ENCODE results near the gene ERBB4.

The ERBB4 gene

GRCh38 chr2:212299333-212299732 is 239.3 kb downstream of the ERBB4 start:
- Histone ChIP-seq H3K4me3 (ENCODE audit: low read depth in 1 of 2, low read length in 1 of 2) (no peak overlapping the region), H3K9me3 (no peaks in the 10 kb centered on the region), H3K36me3 (no peaks in the 10 kb centered on the region), H3K27me3 (no peaks in the 10 kb centered on the region), H3K4me1 (ENCODE audit: control insufficient read depth in 1 of 2, insufficient read depth in 1 of 2, low read depth in 1 of 2, low read length in 1 of 2) (no peaks in the 10 kb centered on the region), H3K27ac (no peak overlapping the region)
- no peak for TF ChIP-seq CTCF (IDR thresholded peaks at IDR 0.05)

- TF ChIP-seq CTCF (IDR thresholded peaks at IDR 0.05), result no peak
- no peak overlapping the region for H3K27ac ChIP-seq
- H3K27me3 ChIP-seq, result no peaks in the 10 kb centered on the region
- H3K36me3 ChIP-seq, result no peaks in the 10 kb centered on the region
- no peaks in the 10 kb centered on the region for H3K9me3 ChIP-seq
- H3K4me3 ChIP-seq (ENCODE audit: low read depth in 1 of 2, low read length in 1 of 2), result no peak overlapping the region
- no peaks in the 10 kb centered on the region for H3K4me1 ChIP-seq (ENCODE audit: control insufficient read depth in 1 of 2, insufficient read depth in 1 of 2, low read depth in 1 of 2, low read length in 1 of 2)
Measured at GRCh38 chr2:212295571-212295970, 243.0 kb downstream of the ERBB4 start.

GRCh38 chr2:212294816-212295215 is 243.8 kb downstream of the ERBB4 start:
- no peak overlapping the region for H3K4me3 ChIP-seq (ENCODE audit: low read depth in 1 of 2, low read length in 1 of 2)
- no peak overlapping the region for H3K27ac ChIP-seq
- no peaks in the 10 kb centered on the region for H3K36me3 ChIP-seq
- TF ChIP-seq CTCF (IDR thresholded peaks at IDR 0.05), result no peak
- H3K4me1 ChIP-seq (ENCODE audit: control insufficient read depth in 1 of 2, insufficient read depth in 1 of 2, low read depth in 1 of 2, low read length in 1 of 2), result no peaks in the 10 kb centered on the region
- no peaks in the 10 kb centered on the region for H3K9me3 ChIP-seq
- no peaks in the 10 kb centered on the region for H3K27me3 ChIP-seq

- Histone ChIP-seq H3K36me3 (no peaks in the 10 kb centered on the region), H3K27ac (no peak overlapping the region), H3K4me1 (ENCODE audit: control insufficient read depth in 1 of 2, insufficient read depth in 1 of 2, low read depth in 1 of 2, low read length in 1 of 2) (no peaks in the 10 kb centered on the region), H3K4me3 (ENCODE audit: low read depth in 1 of 2, low read length in 1 of 2) (no peak overlapping the region), H3K9me3 (no peaks in the 10 kb centered on the region), H3K27me3 (no peaks in the 10 kb centered on the region)
- TF ChIP-seq CTCF (IDR thresholded peaks at IDR 0.05), result no peak
Measured at GRCh38 chr2:212289301-212289700, 249.3 kb downstream of the ERBB4 start.

- Histone ChIP-seq H3K27me3 (no peaks in the 10 kb centered on the region), H3K4me3 (ENCODE audit: low read depth in 1 of 2, low read length in 1 of 2) (no peak overlapping the region), H3K9me3 (no peaks in the 10 kb centered on the region), H3K27ac (no peak overlapping the region), H3K36me3 (no peaks in the 10 kb centered on the region), H3K4me1 (ENCODE audit: control insufficient read depth in 1 of 2, insufficient read depth in 1 of 2, low read depth in 1 of 2, low read length in 1 of 2) (no peaks in the 10 kb centered on the region)
- no peak for TF ChIP-seq CTCF (IDR thresholded peaks at IDR 0.05)
Measured at GRCh38 chr2:212288308-212288707, 250.3 kb downstream of the ERBB4 start.

- Histone ChIP-seq H3K4me3 (ENCODE audit: low read depth in 1 of 2, low read length in 1 of 2) (no peak overlapping the region), H3K9me3 (no peaks in the 10 kb centered on the region), H3K36me3 (no peaks in the 10 kb centered on the region), H3K27me3 (no peaks in the 10 kb centered on the region), H3K27ac (no peak overlapping the region), H3K4me1 (ENCODE audit: control insufficient read depth in 1 of 2, insufficient read depth in 1 of 2, low read depth in 1 of 2, low read length in 1 of 2) (no peaks in the 10 kb centered on the region)
- TF ChIP-seq CTCF (IDR thresholded peaks at IDR 0.05), result no peak
Measured at GRCh38 chr2:212284166-212284565, 254.4 kb downstream of the ERBB4 start.
